ENCODE data around the gene GUCY2D.
A peak's percentile ranks its signal among the peaks of the same experiment; 100 is the strongest.
"Not testable (repeated sequence)": the region's sequence is repeated elsewhere in the genome, so short reads cannot be mapped to it uniquely, and the experiment has no call there.

The GUCY2D gene

DNA sequence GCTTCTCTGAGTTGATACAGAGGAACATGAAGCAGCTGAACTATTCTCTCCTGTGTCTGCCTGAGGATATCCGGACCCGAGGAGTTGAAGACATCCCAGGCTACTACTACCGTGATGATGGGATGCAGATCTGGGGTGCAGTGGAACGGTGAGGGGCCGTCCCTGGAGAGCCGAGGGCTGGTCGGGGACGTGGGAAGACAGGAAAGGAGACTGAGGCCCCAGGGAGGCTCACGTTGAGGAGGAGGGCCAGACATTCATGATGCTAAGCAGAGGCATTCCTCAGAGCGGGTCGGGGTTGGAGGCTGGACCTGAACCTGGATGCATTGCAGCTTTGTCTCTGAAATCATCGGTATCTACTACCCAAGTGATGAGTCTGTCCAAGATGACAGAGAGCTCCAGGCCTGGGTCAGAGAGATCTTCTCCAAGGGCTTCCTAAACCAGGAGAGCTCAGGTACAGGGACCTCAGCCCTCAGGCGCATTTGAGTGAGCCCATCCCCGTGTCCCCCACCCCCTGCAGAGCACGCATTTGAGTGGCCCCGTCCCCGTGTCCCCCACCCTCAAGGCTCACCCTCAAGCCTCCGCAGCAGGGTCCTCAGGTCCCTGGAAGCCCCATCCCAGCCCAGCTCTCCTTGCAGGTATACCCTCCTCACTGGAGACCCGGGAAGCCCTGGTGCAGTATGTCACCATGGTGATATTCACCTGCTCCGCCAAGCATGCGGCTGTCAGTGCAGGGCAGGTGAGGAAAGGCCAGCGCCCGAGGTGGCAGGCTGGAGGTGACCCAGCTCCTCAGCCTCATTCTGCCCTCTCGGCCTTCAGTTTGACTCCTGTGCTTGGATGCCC, 44.7 kb downstream of the GUCY2D start:
- DNase-seq = no peak

DNA sequence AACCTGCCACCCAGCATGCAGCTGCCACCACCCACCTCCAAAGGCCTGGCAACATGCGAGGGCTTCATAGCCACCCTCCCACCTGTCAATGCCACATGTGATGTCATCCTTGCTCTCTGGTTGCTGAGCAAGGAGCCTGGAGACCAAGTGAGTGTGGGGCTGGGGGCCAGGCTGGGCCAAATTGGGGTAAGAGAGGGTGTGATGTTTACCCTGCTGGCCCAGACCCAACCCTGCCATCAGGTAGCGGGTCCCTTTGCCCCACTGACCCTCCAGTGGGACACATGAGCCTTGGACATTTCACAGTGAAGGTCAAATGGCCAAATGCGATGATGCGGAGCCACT, 45.3 kb downstream of the GUCY2D start:
- DNase-seq = no peak

DNA sequence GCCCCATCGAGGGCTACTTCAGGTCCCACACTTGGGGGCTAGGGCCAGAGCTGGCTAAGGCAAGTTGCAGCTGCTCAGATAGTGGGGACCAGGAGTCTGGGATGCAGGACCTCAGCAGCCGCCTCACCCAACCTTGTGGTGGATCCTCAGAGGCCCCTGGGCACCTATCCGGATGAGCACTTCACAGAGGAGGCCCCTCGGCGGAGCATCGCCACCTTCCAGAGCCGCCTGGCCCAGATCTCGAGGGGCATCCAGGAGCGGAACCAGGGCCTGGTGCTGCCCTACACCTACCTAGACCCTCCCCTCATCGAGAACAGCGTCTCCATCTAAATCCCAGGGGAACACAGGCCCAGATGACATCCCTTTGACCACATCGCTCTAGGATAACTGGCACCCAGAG, 45.8 kb downstream of the GUCY2D start:
- no peak for DNase-seq

DNA sequence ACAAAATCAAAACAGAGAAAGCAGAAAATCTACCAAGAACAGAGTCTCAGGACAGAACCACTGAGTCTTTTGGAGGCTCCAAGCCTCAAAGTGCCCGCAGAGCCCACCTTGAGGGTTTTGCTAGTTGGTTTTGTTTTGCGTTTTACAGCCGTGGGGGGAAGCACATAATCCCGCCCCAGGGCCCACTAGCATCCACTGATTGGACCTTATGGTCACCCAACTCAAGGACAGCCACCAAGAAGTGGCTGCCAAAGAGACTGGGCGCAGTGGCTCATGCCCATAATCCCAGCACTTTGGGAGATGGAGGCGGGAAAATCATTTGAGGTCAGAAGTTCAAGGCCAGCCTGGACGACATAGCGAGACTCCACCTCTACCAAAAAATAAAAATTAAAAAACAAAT, 46.3 kb downstream of the GUCY2D start:
- DNase-seq = no peak

DNA sequence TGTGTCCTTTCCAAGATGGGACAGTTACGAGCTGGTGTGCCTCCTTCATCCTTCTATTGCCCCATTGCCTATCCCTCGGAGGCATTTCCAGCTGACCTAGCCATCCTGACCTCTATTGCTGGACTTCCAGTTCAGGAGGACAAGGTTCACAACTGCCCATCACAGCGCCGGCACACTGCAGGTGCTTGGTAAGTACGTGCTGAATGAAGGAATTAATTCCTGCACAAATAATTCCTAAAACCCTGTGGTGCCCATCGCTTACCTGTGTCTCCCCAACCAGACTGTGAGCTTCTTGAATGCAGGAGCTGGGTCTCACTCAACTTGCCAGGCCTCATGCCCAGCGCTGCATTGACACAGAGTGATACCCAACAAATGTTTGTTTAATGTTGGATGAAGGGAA, 49.4 kb downstream of the GUCY2D start:
- DNase-seq = no peak

DNA sequence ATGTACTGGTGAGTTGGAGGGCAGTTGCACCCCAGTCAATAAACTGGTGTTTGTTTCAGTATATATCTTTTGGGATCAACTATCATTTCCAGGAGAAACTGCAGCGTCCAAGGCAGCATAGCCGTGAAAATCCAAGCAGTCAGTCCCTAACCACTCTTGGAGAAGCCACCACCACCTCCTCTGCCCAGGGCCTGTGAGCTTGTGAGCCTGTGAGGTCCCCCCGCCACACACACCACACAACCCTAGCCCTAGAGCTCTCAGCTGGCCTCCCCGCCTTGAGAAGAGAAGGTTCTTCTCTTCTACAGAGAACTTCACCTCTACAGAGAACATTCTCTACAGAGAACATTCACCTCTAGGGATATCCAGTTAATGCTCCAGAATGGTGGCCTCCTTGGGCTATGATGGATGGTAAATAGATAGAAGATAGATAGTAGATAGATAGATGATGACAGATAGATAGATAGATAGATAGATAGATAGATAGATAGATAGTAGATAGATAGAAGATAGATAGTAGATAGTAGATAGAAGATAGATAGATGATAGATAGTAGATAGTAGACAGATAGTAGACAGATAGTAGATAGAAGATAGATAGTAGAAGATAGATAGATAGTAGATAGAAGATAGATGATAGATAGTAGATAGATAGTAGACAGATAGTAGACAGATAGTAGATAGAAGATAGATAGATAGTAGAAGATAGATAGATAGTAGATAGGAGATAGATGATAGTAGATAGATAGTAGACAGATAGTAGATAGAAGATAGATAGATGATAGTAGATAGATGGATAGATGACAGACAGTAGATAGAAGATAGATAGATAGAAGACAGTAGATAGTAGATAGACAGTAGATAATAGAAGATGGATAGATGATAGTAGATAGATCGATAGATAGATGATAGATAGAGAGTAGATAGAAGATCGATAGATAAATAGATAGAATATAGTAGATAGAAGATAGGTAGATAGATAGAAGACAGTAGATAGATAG, 50.1 kb downstream of the GUCY2D start:
- DNase-seq = no peak

DNA sequence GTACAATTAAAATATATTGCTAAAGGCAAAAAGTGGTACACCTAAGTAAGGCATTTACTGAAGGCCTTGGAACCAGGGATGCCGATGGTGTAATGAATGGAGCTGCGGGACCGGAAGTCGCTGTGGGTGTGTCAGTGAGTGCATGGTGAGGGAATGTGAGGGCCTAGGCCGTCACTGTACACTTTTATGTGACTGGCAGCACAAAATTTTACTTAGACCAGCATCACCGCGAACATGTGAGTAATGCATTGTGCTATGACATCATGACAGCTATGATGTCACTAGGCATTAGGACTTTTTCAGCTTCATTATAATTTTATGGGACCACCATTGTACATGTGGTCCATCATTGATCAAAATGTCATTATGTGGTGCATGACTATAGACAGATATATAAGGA, 51.2 kb downstream of the GUCY2D start:
- DNase-seq = no peak

DNA sequence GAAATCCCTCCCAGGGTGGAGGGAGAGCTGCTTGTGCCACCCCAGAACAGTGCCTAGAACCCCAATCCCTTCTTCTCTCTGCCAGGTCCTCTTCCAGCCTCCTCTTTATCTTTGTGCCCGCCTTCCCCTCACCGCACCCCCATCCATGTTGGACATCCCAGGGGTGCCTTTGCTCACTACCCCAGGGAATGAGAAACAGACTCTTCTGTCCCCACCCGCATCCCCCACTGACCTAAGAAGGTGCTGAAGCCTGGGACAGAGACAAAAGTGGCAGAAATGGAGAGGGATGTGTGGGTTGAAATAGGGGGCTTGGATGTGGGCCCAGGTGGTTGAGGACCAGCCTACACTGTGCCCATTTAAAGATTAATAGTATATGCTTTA, 53.4 kb downstream of the GUCY2D start:
- DNase-seq = no peak

DNA sequence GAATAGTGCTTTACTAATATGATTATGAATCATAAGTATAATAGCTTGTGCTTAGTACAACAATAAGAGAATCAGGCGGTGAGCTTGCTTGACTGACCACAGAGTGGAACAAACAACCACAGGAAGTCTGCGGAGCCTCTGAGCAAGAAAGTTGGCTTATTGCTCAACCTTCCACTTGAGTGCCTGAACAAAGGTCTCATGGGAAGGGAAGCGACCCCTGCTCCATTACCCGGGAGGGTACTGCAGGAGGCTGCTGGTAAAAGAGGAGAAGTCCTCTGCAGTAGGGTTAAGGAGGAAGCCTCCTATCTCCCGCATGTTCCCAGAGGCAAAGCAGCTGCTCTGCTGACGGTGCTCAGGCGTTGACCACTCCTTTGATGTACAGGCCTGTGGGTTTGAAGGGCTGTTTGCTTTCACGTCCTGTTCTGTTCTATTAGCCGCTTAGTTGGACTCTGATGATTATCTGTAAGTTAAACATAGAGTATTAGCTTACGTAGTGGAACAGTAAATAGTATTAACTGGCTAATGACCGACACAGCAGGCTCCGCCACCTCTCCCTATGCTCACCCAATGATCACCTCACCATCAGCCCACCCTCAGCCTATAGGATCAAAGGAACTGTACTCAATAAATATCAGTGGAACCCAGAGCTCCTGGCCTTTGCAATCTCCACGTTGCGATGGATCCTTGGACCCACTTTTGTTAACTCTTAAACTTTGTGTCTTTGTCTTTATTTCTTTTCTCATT, 54.0 kb downstream of the GUCY2D start:
- no peak for DNase-seq

DNA sequence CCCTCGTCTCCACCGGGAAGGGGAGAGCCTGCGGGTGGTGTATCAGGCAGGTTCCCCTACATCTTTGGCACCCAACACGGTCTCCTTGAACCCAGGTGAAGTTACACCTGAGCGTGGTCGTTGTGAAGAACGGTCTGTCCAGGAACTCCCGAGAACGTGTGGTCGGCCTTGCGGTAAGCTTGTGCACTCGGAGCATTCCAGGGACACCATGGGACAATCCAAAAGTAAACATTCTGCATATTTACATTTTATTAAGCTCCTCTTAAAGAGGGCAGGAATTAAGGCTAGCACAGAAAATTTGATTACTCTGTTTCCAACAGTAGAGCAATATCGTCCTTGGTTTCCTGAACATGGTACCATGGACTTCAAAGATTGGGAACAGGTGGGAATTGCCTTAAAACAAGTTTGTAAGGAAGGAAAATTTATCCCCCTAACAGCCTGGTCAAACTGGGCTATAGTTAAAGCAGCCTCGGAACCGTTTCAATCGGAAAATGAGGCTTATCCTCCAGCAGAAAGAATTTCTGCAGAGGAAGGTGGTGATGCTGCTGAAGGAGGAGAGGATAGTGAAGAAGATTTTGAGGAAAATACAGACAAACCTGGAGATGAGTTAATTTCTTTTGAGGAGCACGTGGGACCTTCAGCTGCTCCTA, 54.7 kb downstream of the GUCY2D start:
- DNase-seq = no peak

DNA sequence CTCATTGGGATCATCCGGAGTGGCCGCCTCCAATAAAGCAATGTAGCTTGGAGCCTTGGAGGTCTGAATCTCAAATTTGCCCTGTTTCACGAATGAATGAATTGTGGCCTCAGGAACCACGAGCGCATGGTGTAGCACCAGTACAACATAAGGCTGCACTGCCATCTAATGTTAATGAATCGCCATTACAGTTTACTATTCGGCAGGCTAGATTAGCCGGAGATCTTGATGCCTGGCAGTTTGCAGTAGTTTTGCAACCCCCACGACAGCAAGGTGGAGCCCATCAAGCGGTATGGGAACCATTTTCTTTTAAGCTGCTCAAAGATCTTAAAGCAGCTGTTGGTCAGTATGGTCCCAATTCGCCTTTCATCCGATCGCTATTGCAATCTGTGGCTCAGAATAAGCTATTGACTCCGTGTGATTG, 55.3 kb downstream of the GUCY2D start:
- DNase-seq = no peak

DNA sequence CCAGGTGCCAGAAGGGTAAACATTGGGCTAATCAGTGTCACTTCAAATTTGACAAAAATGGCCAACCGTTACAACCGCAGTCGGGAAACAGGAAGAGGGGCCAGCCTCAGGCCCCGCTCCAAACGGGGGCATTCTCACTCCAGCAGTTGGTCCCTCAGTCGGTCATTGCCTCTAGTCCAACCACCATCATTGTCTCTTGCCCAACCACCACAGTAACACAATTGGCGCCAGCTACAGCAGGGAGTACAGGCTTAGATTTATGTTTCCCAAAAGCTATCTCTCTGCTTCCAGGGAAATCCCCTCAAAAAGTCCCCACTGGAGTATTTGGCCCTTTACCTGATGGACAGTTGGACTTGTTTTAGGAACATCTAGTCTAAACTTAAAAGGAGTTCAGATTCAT, 56.7 kb downstream of the GUCY2D start:
- no peak for DNase-seq

DNA sequence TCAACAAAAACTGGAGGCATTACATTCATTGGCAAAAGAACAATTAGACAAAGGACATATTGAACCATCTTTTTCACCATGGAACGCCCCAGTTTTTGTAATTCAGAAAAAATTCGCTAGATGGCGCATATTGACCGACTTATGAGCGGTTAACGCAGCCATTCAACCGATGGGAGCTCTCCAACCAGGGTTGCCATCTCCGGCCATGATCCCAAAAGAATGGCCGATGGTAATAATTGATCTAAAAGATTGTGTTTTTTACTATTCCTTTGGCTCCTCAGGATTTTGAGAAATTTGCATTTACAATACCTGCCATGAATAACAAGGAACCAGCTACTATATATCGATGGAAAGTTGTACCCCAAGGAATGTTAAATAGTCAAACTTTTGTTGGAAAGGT, 57.9 kb downstream of the GUCY2D start:
- peak; percentile 54 for DNase-seq

DNA sequence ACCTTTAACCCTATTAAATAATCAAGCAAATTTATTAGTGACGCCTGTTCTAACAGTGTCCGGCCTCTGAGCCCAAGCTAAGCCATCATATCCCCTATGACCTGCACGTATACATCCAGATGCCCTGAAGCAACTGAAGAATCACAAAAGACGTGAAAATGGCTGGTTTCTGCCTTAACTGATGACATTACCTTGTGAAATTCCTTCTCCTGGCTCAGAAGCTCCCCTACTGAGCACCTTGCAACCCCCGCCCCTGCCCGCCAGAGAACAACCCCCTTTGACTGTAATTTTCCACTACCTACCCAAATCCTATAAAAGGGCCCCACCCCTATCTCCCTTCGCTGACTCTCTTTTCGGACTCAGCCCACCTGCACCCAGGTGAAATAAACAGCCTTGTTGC, 59.4 kb downstream of the GUCY2D start:
- DNase-seq = not testable (repeated sequence)

DNA sequence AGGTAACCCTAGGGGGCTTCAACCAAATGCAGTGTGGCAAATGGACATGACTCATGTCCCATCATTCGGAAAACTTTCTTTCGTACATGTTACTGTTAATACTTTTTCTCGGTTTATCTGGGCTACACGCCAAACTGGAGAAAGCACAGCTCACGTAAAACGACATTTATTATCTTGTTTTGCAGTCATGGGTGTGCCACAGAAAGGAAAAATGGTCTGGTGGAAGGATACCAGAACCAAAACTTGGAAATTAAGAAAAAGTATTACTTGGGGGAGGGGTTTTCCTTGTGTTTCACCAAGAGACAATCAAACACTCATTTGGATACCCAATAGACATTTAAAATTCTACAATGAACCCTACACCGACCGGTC, 60.0 kb downstream of the GUCY2D start:
- no peak for DNase-seq

DNA sequence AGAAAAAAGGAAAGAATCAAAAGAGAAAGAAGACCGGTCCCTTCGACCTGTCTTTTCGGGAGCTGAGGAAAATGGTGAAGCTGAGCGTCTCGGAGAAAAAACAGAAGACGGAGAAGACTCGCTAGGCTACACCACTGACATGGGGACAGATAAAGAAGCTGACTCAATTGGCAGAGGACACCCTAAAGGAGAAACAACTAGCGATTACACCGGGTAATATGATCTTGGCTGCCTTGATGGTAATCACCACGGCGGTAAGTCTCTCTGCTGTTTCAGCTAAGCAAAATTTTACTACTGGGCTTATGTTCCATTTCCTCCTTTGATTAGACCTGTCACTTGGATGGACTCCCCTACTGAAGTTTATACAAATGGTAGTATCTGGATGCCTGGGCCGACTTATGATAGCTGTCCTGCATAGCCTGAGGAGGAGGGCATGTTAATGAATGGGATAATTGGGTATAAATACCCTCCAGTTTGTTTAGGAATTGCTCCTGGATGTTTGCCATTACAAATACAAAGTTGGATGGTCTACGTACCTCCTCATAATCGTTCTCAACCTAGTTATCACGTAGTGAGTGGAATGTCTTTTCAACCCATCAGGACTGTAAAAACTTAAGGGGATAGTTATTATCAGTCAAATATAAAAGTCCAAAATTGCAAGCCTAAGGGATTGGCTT, 60.5 kb downstream of the GUCY2D start:
- no peak for DNase-seq

DNA sequence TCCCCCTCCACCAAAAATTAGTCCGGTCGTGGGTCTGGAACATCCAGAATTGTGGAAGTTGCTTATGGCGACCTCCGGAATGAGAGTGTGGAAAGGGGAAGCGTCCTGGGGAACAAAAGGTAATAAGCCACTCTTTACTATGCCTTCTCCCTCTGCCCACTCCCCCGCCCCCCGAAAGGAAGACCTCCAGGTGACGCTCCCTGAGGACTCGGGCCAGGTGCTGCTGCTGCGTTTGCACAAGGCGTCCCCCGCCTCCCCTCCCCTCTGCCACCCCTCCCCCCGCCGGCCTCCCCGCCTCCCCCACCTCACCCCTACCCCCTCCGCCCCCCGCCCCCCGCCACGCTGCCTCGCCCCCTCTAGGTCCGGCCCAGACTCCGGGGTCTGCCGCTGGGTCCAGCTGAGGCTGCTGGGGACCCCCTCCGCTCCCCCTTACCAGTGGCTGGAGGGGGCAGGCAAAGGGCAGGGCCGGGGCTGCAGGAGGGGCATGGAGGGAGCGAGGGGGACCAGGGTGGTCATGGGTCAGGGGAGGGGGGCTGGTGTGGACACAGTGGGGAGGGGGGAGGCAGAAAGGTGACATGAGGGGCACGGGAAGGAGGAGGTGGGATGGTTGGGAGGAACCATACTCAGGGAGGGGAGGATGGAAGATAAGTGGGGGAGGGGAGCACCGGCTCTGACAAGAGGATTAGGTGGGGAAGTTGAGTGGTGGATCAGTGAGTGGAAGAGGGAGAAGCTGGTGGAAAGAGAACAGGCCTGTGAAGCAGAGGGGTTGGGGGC, 61.5 kb downstream of the GUCY2D start:
- DNase-seq = no peak

DNA sequence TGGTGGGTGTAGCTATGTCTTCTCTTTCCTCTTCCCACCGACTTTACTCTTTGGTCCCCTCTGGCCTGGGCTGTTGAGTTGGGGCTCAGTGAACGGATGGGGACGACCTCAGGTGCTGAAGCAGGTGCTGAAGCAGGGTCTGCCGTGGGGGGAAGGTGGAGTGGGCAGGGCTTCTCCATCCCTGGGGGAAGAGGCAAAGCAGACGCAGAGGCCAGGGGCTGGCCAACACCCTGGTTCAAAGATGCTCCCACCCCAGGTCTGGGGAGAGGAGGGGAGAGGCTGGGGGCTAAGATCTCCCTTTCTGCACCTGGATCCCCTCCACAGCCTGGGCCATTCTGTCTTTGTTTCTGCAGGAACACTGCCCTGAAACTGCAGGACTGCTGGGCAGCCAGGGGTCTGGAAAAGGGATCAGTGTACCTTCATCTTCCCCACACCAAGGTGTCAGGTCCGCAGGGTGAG, 62.2 kb downstream of the GUCY2D start:
- no peak for DNase-seq

DNA sequence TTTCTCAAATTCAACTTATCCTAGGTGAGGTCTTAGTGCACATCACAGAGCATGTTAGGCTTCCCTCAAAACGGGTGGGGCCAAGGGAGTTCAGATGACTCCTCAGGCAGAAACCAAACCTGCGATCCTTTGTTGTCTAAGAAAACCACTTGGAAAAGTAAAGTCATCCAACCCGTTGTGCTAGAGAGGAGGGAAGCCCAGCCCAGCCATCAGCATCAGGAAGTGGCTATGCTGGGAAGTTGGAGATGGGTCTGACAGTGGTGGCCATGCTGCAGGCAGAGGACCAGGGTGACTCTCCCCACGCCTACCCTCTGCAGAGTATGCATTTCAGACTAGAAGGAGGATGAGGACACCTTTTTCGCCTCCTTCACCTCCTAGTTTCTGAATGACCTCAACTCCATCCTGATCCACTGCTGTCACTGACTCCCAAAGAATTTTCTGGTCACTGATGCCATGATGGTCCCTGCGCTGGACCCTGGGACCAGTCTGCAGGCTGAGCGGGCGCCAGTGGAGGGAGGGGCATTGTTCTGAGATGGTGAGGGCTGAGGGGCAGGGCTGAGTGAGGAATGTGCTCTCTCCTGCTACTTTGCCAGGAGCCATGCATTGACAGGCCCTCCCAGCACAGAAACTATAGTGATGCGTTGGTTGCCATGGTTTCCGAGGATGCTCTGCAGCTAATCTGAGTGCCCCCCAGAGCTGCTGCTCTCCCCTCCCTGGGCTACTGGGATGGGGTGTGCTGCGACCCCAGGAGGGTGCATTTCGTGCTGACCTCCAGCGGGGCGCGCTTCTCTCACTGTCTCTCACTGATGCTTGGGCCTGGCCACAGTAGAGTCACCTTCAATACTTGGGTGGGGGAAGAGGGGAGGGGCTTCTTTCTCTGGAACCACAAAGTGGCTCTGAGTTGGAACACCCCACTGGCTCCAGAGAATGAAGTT, 64.7 kb downstream of the GUCY2D start:
- no peak for DNase-seq

DNA sequence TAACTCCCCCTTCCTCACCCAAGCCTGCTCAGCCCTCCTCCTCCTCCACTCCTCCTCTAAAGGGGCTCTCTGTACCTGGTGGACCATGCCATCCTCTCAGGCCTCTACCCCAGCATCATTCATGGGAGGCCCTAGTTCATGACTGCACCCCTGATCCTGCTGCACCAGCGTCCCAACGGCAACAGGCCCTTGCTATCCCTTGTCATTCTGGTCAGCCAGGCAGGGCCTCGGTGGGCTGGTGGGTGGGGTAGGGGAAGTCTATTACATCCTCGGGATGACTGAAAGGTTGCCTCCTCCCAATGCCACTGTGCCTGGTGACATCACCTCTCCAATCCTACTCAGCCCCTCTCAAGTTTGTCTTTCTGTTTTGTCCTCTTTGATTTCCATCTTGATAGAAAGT, 65.4 kb downstream of the GUCY2D start:
- no peak for DNase-seq

All from activated CD8-positive, alpha-beta memory T cell treated with anti-CD3 and anti-CD28 coated beads, Interleukin-2, amount 50 U/mL, for 4 hours (primary cell).